IPS-15b (cell line): ENCODE results near the gene PDZRN3.

Experiments used
- H3K27me3 ChIP-seq: one replicate; pipeline ENCODE4 v1.6.1; 2013; ENCODE audit warnings: low read length; ENCODE audit not compliant: control insufficient read depth, insufficient read depth
- H3K36me3 ChIP-seq: one replicate; pipeline ENCODE4 v1.6.1; 2013; ENCODE audit warnings: low read length; ENCODE audit not compliant: control insufficient read depth, insufficient read depth
- H3K4me1 ChIP-seq: one replicate; pipeline ENCODE4 v1.6.1; 2013; ENCODE audit warnings: mild to moderate bottlenecking, low read length; ENCODE audit not compliant: control insufficient read depth, insufficient read depth
- H3K4me3 ChIP-seq: one replicate; pipeline ENCODE4 v1.5.1; 2013; ENCODE audit warnings: low read depth, low read length
- H3K9ac ChIP-seq: one replicate; pipeline ENCODE4 v1.6.1; 2013; ENCODE audit warnings: low read depth, mild to moderate bottlenecking, low read length
- H3K9me3 ChIP-seq: one replicate; pipeline ENCODE4 v1.6.1; 2013; ENCODE audit warnings: mild to moderate bottlenecking, low read length; ENCODE audit not compliant: control insufficient read depth, insufficient read depth

The PDZRN3 gene

DNA sequence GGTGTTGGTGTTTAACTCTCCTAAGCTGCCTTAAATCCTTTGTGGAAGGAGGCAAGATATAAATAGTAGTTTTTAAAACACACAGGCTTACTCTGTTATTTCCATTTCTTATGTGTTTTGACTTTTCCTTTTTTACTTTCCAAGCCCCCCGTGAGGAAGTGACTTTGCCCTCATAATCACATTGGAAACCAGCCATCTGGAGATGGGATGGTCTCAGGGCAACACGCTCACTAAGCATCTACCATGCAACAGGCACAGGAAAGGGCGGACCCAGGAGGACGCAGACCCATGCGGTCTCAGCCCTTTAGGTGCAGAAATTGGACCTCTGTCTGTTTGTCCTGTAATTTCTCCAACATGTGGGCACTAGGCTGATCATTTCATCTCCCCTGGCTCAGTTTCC lies 115.7 kb downstream of the PDZRN3 start:
- Histone ChIP-seq H3K36me3 (no peaks in the 10 kb centered on the region), H3K9ac (no peak overlapping the region), H3K9me3 (no peaks in the 10 kb centered on the region), H3K27me3 (peaks cover 45% of the 10 kb centered on the region), H3K4me3 (no peak overlapping the region), H3K4me1 (peaks cover 19% of the 10 kb centered on the region)

DNA sequence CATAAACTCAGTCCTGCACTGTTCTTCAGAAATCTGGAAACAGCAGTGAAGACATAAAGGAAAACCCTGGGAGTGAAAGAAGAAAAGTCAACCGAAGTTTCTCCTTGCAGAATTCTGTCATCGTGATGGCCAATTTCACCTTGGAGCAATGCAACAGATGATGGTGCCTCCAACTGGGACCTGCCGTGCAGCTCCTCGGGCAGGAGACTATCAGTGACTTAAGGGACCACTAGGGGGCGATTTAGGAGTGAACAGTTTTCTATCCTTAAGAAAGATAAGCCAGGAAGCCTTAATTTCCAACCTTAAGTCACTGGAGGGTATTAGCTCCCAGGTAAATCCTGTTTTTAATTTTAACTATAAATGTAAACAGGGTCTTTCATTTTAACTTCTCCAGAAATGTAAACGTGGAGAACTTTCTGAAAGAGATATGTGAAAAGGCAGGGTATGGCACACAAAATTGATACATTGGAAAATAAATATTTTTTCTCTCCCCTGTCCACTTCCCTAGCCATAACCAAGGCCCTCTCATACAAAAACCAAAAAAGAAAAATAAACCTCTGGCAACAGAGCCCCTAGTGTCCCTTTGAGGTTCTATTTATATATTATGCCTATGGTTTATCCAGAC lies 116.3 kb downstream of the PDZRN3 start:
- Histone ChIP-seq H3K27me3 (peaks cover 39% of the 10 kb centered on the region), H3K9ac (no peak overlapping the region), H3K4me3 (no peak overlapping the region), H3K36me3 (no peaks in the 10 kb centered on the region), H3K9me3 (no peaks in the 10 kb centered on the region), H3K4me1 (peaks cover 19% of the 10 kb centered on the region)

DNA sequence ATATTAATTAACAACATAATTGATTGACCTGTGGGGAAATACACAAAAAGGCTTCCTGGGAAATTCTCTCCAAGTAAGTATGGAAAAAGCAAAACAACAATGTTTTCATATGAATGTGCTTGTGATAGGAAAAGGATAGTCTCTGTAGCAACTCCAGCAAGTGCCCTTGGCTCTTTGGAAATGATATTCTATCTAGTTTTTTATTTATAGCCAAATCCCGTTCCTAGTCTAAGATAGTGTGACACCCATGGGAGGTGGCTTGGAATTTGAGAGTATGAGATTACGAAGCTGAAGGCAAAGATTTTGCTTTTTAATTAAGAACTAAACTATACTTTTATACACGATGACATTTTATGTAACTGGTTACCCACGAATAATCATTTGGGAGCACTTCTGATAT lies 119.9 kb downstream of the PDZRN3 start:
- no peaks in the 10 kb centered on the region for H3K36me3 ChIP-seq
- H3K9me3 ChIP-seq = no peaks in the 10 kb centered on the region
- peaks cover 4% of the 10 kb centered on the region for H3K4me1 ChIP-seq
- H3K4me3 ChIP-seq = no peak overlapping the region
- no peak overlapping the region for H3K9ac ChIP-seq
- peaks cover 8% of the 10 kb centered on the region for H3K27me3 ChIP-seq

DNA sequence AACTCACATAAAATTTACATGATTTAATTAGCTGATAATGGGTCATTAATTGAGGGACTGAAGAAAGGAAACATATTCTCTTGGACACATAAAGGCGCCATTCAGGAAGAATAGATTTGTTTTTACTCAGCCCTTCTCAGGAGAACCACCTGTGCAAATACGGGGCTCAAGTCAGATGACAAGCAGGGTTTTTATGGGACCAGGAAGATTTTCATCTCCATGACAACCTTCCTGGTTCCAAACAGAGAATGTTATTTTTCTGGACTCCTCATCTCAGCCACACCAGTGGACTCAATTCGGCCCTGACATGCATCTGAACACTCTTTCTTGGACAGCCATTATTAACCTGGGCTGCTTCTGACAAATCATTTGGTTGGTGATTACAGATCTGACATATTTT lies 120.5 kb downstream of the PDZRN3 start:
- H3K36me3 ChIP-seq = no peaks in the 10 kb centered on the region
- H3K4me3 ChIP-seq = no peak overlapping the region
- peaks cover 3% of the 10 kb centered on the region for H3K27me3 ChIP-seq
- no peaks in the 10 kb centered on the region for H3K9me3 ChIP-seq
- peaks cover 2% of the 10 kb centered on the region for H3K4me1 ChIP-seq
- no peak overlapping the region for H3K9ac ChIP-seq

DNA sequence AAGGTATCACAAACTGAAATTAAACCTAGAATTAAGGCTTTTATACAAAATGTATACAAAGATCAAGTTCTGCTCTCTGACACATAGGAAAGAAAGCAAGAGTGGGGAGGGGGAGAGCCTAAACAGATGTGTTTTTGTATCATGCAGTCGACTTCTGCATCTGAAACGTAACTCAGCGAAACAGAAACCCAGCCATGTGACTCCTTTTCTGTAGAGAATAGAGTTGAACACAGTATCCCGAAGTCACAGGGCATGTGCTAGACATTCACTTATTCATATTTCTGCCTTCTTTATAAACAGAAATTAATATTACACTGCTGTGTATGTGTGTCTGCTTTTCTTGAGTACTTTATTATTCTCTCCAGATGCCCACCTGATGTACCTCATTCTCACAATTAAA lies 121.0 kb downstream of the PDZRN3 start:
- Histone ChIP-seq H3K4me3 (no peak overlapping the region), H3K36me3 (no peaks in the 10 kb centered on the region), H3K4me1 (no peaks in the 10 kb centered on the region), H3K9me3 (no peaks in the 10 kb centered on the region), H3K27me3 (no peaks in the 10 kb centered on the region), H3K9ac (no peak overlapping the region)

DNA sequence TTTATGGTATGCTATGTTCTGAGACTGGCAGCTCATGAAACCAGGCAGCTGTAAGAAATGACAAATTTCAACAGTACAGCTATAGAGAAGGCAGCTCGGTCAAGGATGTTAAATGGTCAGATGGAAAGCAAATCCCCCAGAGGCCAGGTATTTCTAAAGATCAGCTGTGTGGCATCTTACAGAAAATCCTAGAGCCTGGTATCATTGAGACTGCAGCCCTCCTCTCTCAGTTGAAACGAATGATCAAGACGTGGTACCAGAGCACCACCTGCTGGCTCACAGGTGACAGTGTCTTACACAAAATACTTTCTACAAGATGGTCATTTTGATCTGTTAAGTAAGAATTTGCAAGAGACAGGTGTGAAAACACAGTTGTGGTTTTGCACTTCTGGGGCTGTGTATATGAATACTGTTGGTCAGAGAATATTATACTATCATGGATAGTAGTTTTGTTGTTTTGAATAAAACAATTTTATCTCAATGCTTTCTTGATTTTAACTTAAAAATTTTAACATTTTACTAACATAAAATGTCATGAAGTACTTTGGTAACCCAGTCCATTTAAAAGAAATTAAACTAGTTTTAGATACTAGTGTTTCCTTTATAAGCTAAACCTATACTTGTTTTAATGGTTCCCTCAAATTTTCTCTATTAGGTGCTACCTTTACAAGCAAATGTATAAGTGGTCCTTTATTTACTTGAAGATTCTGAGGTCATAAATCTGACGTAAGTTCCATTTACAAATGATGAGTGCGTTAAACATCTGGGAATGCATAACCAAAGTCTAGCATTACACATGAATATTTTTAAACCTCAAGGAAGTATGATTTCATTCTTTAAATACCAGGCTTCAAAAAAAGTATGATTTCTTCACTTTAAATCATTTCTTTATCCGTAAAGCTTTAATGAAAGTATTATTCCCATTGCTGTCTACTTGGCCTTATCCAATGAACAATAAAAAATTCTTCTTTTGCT lies 121.8 kb downstream of the PDZRN3 start:
- no peaks in the 10 kb centered on the region for H3K36me3 ChIP-seq
- no peak overlapping the region for H3K9ac ChIP-seq
- H3K27me3 ChIP-seq = no peaks in the 10 kb centered on the region
- H3K4me1 ChIP-seq = no peaks in the 10 kb centered on the region
- H3K4me3 ChIP-seq = no peak overlapping the region
- H3K9me3 ChIP-seq = no peaks in the 10 kb centered on the region

GRCh38 chr3:73500321-73500720 lies 124.4 kb downstream of the PDZRN3 start:
- H3K9ac ChIP-seq = no peak overlapping the region
- no peaks in the 10 kb centered on the region for H3K4me1 ChIP-seq
- no peaks in the 10 kb centered on the region for H3K36me3 ChIP-seq
- H3K4me3 ChIP-seq = no peak overlapping the region
- H3K27me3 ChIP-seq = no peaks in the 10 kb centered on the region
- no peaks in the 10 kb centered on the region for H3K9me3 ChIP-seq

DNA sequence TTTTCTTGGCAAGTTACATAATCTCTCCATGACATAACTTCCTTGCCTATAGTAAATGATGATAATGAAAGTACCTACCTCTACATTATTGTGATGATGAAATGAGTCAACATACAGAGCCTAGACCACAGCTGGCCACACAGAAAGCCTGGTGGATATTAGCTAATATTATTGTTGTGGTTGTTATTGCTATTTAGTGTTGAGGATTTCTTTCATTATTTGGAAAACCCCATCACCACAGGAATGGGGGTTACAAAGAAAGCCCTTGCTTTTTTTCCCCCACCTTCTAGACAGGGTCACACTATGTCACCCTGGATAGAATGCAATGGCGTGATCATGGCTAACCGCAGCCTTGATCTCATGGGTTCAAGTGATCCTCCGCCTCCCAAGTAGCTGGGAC lies 125.0 kb downstream of the PDZRN3 start:
- no peaks in the 10 kb centered on the region for H3K9me3 ChIP-seq
- no peaks in the 10 kb centered on the region for H3K36me3 ChIP-seq
- no peak overlapping the region for H3K9ac ChIP-seq
- H3K27me3 ChIP-seq = no peaks in the 10 kb centered on the region
- no peak overlapping the region for H3K4me3 ChIP-seq
- no peaks in the 10 kb centered on the region for H3K4me1 ChIP-seq

DNA sequence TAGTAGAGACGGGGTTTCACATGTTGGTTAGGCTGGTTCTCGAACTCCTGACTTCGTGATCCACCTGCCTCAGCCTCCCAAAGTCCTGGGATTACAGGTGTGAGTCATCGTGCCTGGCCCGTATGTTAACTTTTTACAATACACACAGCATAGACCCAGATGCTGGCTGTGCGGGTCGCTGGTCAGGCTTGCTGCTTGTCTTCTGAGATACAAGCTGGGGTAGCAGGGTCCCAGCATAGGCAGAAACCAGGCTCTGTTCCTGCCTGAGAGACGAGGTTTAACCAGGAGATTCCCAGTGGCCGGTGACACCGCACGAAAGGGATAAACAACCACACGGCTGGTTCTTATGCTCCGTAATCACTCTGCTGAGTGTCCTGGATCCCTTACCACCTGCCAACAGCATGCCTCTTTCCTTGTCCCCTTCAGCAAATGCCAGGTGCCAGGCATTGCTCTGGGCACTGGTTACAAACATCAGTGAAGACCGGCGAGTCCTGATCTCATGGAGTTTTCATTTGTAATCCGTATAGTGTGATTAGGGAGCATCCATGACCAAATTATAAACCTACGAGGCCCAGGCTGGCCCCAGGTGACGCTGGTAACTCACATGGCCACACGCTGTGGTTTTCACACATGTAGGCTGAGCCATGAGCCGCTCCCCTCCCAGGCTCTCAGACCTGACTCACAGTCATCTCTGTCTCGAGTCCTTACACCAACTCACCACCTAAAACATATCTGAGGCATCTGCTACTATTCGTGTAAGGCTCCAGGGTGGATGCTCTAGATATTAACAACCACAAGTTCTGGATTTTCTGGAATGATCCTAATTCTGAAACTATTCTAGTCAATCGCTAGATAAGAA lies 125.7 kb downstream of the PDZRN3 start:
- Histone ChIP-seq H3K4me3 (no peak overlapping the region), H3K9ac (no peak overlapping the region), H3K4me1 (no peaks in the 10 kb centered on the region), H3K27me3 (no peaks in the 10 kb centered on the region), H3K36me3 (no peaks in the 10 kb centered on the region), H3K9me3 (no peaks in the 10 kb centered on the region)

DNA sequence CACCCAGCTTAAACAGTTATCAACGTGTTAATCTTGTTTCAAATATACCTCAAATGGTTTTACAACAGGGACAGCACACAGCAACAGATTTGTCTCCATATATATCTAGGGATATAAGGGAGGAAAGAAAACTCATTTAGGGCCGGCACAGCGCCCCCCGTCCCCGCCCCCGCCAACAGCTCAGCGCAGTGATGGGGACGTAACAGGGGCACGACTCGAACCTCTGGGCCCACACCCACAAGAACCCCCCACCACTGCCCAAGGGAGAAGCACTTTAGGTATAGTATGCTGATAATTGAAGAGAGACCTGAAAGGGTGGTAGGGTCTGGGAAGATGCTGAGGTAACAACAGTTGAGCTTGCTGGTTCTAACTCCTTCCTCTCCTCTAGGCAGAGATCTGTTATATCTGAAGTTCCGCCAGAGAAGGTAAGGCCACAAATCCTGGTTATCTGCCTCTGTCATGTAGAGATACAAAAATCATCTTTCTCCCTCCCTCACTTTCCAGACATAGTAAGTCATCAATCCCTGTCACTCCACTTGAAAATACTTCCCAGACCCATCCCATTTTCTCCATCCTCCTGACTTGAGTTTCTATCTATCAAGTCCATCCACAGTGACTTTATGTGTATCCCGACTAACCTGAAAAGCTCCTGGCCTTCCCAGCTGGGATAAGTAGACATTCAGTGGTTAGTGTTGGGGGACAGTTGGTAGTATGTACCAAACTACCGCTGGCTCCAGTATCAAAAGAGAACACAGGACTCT lies 126.9 kb downstream of the PDZRN3 start:
- Histone ChIP-seq H3K4me1 (no peaks in the 10 kb centered on the region), H3K27me3 (no peaks in the 10 kb centered on the region), H3K9ac (no peak overlapping the region), H3K36me3 (no peaks in the 10 kb centered on the region), H3K4me3 (no peak overlapping the region), H3K9me3 (no peaks in the 10 kb centered on the region)
